B cell (primary cell): Measurements from ENCODE around the gene CBX6. TPM values are rescaled to one million over a fixed set of nuclear protein-coding genes. Genes with fewer than 3 reads are reported as not detected.

Source experiments
- ATAC-seq: fragments of 200-7000 bp; cut with Tn5 transposase; one replicate; pipeline ENCODE4 v1.10.0; 2021; ENCODE audit warnings: low read depth, mild to moderate bottlenecking, moderate number of reproducible peaks, moderate library complexity
- CTCF ChIA-PET: fragments of 350-600 bp; sonication (Branson Sonifier 250); formaldehyde crosslinking; loops from one replicate; lab custom pipeline; 2021; ENCODE audit warnings: antibody characterized with exemption, inconsistent platforms; lab: Charles Lee
- POLR2A ChIA-PET: fragments of 350-600 bp; sonication (Branson Sonifier 250); formaldehyde crosslinking; loops from one replicate; lab custom pipeline; 2021; ENCODE audit warnings: antibody characterized with exemption; lab: Charles Lee
- DNase-seq: peaks from one replicate; pipeline ENCODE4 v3.0.0; 2013
- H2AFZ ChIP-seq: 2 replicates; pipeline ENCODE4 v1.6.1; 2012; ENCODE audit warnings: mild to moderate bottlenecking, low read depth, low read length; ENCODE audit not compliant: insufficient read depth, poor library complexity, severe bottlenecking
- H3K27ac ChIP-seq, 2 donors: 1 replicate in 1 of 2; 2 replicates in 1 of 2; pipeline ENCODE4 v1.5.1; 2012 to 2013; ENCODE audit warnings: low read length in 2 of 2, mild to moderate bottlenecking in 2 of 2, moderate library complexity in 1 of 2
- H3K27me3 ChIP-seq, 4 experiments: fragments of 200-600 bp in 1 of 4; sonication (generic) in 1 of 4; replicated peaks in 1 of 4; 1 replicate in 2 of 4; 2 replicates in 2 of 4; pipeline versions ENCODE4 v1.6.1 to v1.7.0; 2013 to 2016; ENCODE audit warnings: low read length in 3 of 4, mild to moderate bottlenecking in 2 of 4, mixed read lengths in 1 of 4, moderate library complexity in 1 of 4; ENCODE audit not compliant: insufficient read depth in 4 of 4, control insufficient read depth in 3 of 4; ENCODE audit errors: control extremely low read depth in 1 of 4
- H3K36me3 ChIP-seq, 2 experiments: replicated peaks in 1 of 2; 1 replicate in 1 of 2; 2 replicates in 1 of 2; pipeline versions ENCODE4 v1.6.1 to v1.7.1; 2013; ENCODE audit warnings: low read length in 1 of 2; ENCODE audit not compliant: insufficient read depth in 2 of 2, control insufficient read depth in 1 of 2; ENCODE audit errors: control extremely low read depth in 1 of 2, extremely low read depth in 1 of 2
- H3K4me1 ChIP-seq, 2 donors: fragments of 200-600 bp in 1 of 2; sonication (generic) in 1 of 2; 1 replicate in 1 of 2; 2 replicates in 1 of 2; pipeline versions ENCODE4 v1.5.1 to v1.6.1; 2013 to 2017; ENCODE audit warnings: low read length in 2 of 2; ENCODE audit not compliant: control insufficient read depth in 2 of 2, insufficient read depth in 2 of 2
- H3K4me2 ChIP-seq: replicated peaks from 2 replicates; pipeline ENCODE3; 2012; ENCODE audit warnings: mild to moderate bottlenecking, low read depth, low read length; ENCODE audit not compliant: poor library complexity, severe bottlenecking
- H3K4me3 ChIP-seq, 5 experiments: fragments of 200-600 bp in 1 of 5; sonication (generic) in 1 of 5; 1 replicate in 3 of 5; 2 replicates in 2 of 5; pipeline versions ENCODE4 v1.5.1 to v1.7.0; 2011 to 2016; ENCODE audit warnings: low read length in 4 of 5, mild to moderate bottlenecking in 4 of 5, low read depth in 2 of 5, control low read depth in 1 of 5, moderate library complexity in 1 of 5; ENCODE audit not compliant: insufficient read depth in 1 of 5; ENCODE audit errors: control extremely low read depth in 1 of 5, extremely low read depth in 1 of 5
- H3K79me2 ChIP-seq: fragments of 200-600 bp; sonication (generic); one replicate; pipeline ENCODE4 v1.6.0; 2016; ENCODE audit warnings: low read length; ENCODE audit not compliant: control insufficient read depth, insufficient read depth
- H3K9ac ChIP-seq: fragments of 200-600 bp; sonication (generic); 2 replicates; pipeline ENCODE4 v1.6.1; 2017; ENCODE audit warnings: mild to moderate bottlenecking, low read length, moderate library complexity
- H3K9me3 ChIP-seq, 3 donors: one replicate each; pipeline versions ENCODE4 v1.6.1 to v1.7.1; 2013; ENCODE audit warnings: low read length in 2 of 3; ENCODE audit not compliant: control insufficient read depth in 2 of 3, insufficient read depth in 1 of 3; ENCODE audit errors: control extremely low read depth in 1 of 3
- H4K20me1 ChIP-seq: 2 replicates; pipeline ENCODE4 v1.6.0; 2012; ENCODE audit warnings: mild to moderate bottlenecking, low read length; ENCODE audit not compliant: insufficient read depth, control insufficient read depth, poor library complexity, severe bottlenecking
- H3K27ac Mint-ChIP-seq: one replicate; pipeline ENCODE4 v1.8.0; 2021; ENCODE audit warnings: mixed read lengths
- H3K27me3 Mint-ChIP-seq: one replicate; pipeline ENCODE4 v1.8.0; 2021; ENCODE audit warnings: mixed read lengths
- H3K4me1 Mint-ChIP-seq: one replicate; pipeline ENCODE4 v1.8.0; 2021; ENCODE audit warnings: mixed read lengths
- H3K4me3 Mint-ChIP-seq: one replicate; pipeline ENCODE4 v1.8.0; 2021; ENCODE audit warnings: mixed read lengths
- H3K9me3 Mint-ChIP-seq: one replicate; pipeline ENCODE4 v1.8.0; 2022; ENCODE audit warnings: mixed read lengths; ENCODE audit not compliant: insufficient read depth
- EZH2 ChIP-seq: IDR thresholded peaks from 2 replicates; pipeline ENCODE4 v1.6.1; 2012; ENCODE audit warnings: borderline replicate concordance, low read depth, mild to moderate bottlenecking, moderate library complexity, low read length; ENCODE audit not compliant: insufficient read depth, poor library complexity, severe bottlenecking
- WGBS: methylation state at CpG from one replicate; pipeline ENCODE4 v1.1.5; 2013; ENCODE audit warnings: missing lambda C conversion rate; ENCODE audit not compliant: insufficient coverage; 5-methylcytosine and 5-hydroxymethylcytosine counted together
- intact Hi-C: fragments of 100-400 bp; cut with micrococcal nuclease; formaldehyde crosslinking; loops from one replicate; pipeline ENCODE4 v1.10.0; 2022
- polyA plus RNA-seq: library from polyadenylated mRNA; depleted of rRNA; stranded (reverse); fragments of >200 nt; gene quantifications from 2 replicates; pipeline ENCODE4 v1.2.3, GENCODE V29; 2012
- total RNA-seq, 2 donors: library from RNA; stranded (reverse); fragments of 120-200 nt in 1 of 2; gene quantifications; 1 replicate in 1 of 2; 2 replicates in 1 of 2; pipeline versions ENCODE4 v1.2.3 to v1.2.4, GENCODE V29; 2013 to 2022
- TF ChIP-seq, protein P1 (sequence below): fragments of 200-600 bp; IDR thresholded peaks from one replicate; pipeline ENCODE4 v1.8.0; 2022; ENCODE audit warnings: antibody characterized with exemption, mild to moderate bottlenecking

Gene CBX6
- total and polyA plus RNA-seq, 2 donors (not counting 1 experiment from before 2014, with no cell fraction given), result 14.9 to 55.1 TPM

DNA sequence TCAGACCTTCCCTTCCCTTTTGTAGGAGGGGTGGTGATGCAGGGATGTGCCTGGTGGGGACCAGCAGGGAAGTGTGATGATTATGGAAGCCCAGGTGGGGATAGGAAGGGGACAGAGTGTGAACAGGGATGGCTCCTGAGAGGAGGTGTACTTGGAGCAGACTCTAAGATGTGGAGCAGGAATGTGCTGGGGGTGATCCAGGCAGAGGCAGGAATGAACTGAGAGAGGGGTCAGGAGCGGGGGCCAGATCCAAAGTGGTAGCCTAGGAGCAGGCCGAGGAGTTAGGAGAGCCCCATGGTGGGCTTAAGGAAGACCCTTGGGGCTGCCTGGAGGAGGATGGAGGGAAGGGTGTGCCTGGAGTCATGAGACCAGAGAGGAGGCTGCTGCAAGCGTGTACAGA, 31.9 kb downstream of the CBX6 start:
- Mint-ChIP-seq H3K27me3 (peaks cover 57% of the 10 kb centered on the region), H3K4me1 (peaks cover 11% of the 10 kb centered on the region), H3K27ac (no peak overlapping the region), H3K9me3 (no peaks in the 10 kb centered on the region), H3K4me3 (no peak overlapping the region)
- H3K4me3 ChIP-seq, result no peak overlapping the region
- no peak overlapping the region for H3K4me2 ChIP-seq
- peaks cover 6 to 13% of the 10 kb centered on the region in 2 donors for H3K4me1 ChIP-seq
- ChIA-PET POLR2A (interaction anchor here (0.7 kb wide), 1 partner anchor 16 kb away, joined by 3 read pairs; no protein-coding TSS in a partner anchor), CTCF (interaction anchor here (0.6 to 0.7 kb wide), 2 partner anchors 133 to 183 kb away, joined by 5 to 6 read pairs; no protein-coding TSS in a partner anchor)
- no peak overlapping the region for H3K9ac ChIP-seq
- H3K36me3 ChIP-seq, result no peaks in the 10 kb centered on the region
- H3K27me3 ChIP-seq, result peaks cover 0 to 57% (median 24%) of the 10 kb centered on the region in 4 experiments
- no peak overlapping the region for H3K27ac ChIP-seq
- H4K20me1 ChIP-seq, result no peaks in the 10 kb centered on the region
- intact Hi-C loops, result loop anchor here (5.0 kb wide), 1 partner anchor 83 kb away; the partner anchor contains the start of gene SUN2
- WGBS, result 86% methylated on average over 3 of the region's 3 CpGs
- no peaks in the 10 kb centered on the region for H3K9me3 ChIP-seq
- TF ChIP-seq, protein P1, sequence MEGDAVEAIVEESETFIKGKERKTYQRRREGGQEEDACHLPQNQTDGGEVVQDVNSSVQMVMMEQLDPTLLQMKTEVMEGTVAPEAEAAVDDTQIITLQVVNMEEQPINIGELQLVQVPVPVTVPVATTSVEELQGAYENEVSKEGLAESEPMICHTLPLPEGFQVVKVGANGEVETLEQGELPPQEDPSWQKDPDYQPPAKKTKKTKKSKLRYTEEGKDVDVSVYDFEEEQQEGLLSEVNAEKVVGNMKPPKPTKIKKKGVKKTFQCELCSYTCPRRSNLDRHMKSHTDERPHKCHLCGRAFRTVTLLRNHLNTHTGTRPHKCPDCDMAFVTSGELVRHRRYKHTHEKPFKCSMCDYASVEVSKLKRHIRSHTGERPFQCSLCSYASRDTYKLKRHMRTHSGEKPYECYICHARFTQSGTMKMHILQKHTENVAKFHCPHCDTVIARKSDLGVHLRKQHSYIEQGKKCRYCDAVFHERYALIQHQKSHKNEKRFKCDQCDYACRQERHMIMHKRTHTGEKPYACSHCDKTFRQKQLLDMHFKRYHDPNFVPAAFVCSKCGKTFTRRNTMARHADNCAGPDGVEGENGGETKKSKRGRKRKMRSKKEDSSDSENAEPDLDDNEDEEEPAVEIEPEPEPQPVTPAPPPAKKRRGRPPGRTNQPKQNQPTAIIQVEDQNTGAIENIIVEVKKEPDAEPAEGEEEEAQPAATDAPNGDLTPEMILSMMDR, result no peak
- no peak for TF ChIP-seq EZH2
- no peak overlapping the region for H2AFZ ChIP-seq
- H3K79me2 ChIP-seq, result no peaks in the 10 kb centered on the region
- no peak for ATAC-seq
- no peak for DNase-seq

DNA sequence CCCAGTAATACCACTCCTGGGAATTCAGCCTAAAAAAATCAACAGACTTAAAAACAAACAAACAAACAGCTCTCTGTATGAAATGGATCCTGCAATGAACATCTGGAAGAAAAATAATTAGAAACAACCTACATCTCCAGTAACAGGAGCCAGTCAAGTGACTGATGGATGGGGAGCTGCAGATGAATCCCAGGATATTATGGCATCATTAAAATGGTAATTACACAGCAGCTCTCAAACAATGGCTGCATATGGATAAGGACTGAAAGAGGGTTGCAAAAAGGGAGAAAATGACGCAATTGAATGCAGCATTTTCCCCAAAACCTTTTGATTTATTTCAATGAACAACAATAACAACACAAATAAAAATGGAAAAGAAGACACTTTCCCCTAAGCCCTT, 32.3 kb downstream of the CBX6 start:
- Histone ChIP-seq H2AFZ (no peak overlapping the region), H3K27me3 (peaks cover 0 to 52% (median 23%) of the 10 kb centered on the region in 4 experiments), H3K36me3 (no peaks in the 10 kb centered on the region), H3K27ac (no peak overlapping the region), H4K20me1 (no peaks in the 10 kb centered on the region), H3K4me2 (no peak overlapping the region), H3K4me3 (no peak overlapping the region), H3K9me3 (no peaks in the 10 kb centered on the region), H3K9ac (no peak overlapping the region), H3K4me1 (peaks cover 6 to 13% of the 10 kb centered on the region in 2 donors), H3K79me2 (no peaks in the 10 kb centered on the region)
- Mint-ChIP-seq H3K27me3 (peaks cover 56% of the 10 kb centered on the region), H3K27ac (no peak overlapping the region), H3K4me3 (no peak overlapping the region), H3K4me1 (peaks cover 11% of the 10 kb centered on the region), H3K9me3 (no peaks in the 10 kb centered on the region)
- DNase-seq (no peak), ATAC-seq (no peak)
- ChIA-PET POLR2A (interaction anchor here (0.7 kb wide), 1 partner anchor 16 kb away, joined by 3 read pairs; no protein-coding TSS in a partner anchor), CTCF (interaction anchor here (0.6 to 0.7 kb wide), 2 partner anchors 133 to 183 kb away, joined by 5 to 6 read pairs; no protein-coding TSS in a partner anchor)
- TF ChIP-seq EZH2, result no peak
- TF ChIP-seq, protein P1, result no peak
- WGBS, result no CpG with 5 or more reads among the region's 1 CpG
- intact Hi-C loops, result loop anchor here (5.0 kb wide), 1 partner anchor 82 kb away; the partner anchor contains the start of gene SUN2
